Suprapubic skin (tissue), 3 donors: Measurements from ENCODE around the gene INSR.

Experiments
- POLR2A ChIP-seq, 2 donors: fragments of 450-650 bp; IDR thresholded peaks; one replicate each; pipeline ENCODE4 v1.6.1; 2017; ENCODE audit warnings: antibody characterized with exemption in 2 of 2, mild to moderate bottlenecking in 2 of 2, moderate library complexity in 2 of 2
- TF ChIP-seq, protein P1 (sequence below), 2 donors: fragments of 200-600 bp in 1 of 2; fragments of 450-650 bp in 1 of 2; sonication (generic) in 1 of 2; IDR thresholded peaks; one replicate each; pipeline ENCODE4 v1.5.1; 2016 to 2019; ENCODE audit warnings: antibody characterized with exemption in 2 of 2, mild to moderate bottlenecking in 1 of 2, moderate library complexity in 1 of 2

DNA sequence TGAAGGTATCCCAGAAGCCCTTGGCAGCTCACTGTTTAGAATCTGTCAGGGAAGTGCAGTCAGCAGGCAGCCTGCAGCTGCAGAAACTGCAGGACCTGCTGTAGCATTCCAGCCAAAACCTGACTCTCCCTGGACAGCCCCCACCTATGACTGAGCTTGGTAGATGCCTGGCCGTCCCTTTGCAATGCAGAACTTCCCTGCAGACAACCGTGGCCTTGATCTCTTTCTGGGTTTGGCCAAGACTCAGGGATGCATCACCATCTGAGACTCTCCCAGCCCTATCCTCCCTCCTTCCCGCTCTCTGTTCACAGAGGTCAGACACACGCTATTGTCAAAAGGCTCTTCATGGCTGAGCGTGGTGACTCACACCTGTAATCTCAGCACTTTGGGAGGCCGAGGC is 125.3 kb downstream of the INSR start:
- TF ChIP-seq POLR2A (IDR thresholded peaks at IDR 0.05) = no peak
- TF ChIP-seq, protein P1, sequence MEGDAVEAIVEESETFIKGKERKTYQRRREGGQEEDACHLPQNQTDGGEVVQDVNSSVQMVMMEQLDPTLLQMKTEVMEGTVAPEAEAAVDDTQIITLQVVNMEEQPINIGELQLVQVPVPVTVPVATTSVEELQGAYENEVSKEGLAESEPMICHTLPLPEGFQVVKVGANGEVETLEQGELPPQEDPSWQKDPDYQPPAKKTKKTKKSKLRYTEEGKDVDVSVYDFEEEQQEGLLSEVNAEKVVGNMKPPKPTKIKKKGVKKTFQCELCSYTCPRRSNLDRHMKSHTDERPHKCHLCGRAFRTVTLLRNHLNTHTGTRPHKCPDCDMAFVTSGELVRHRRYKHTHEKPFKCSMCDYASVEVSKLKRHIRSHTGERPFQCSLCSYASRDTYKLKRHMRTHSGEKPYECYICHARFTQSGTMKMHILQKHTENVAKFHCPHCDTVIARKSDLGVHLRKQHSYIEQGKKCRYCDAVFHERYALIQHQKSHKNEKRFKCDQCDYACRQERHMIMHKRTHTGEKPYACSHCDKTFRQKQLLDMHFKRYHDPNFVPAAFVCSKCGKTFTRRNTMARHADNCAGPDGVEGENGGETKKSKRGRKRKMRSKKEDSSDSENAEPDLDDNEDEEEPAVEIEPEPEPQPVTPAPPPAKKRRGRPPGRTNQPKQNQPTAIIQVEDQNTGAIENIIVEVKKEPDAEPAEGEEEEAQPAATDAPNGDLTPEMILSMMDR (IDR thresholded peaks at IDR 0.05) = no peak
